ENCODE results near the gene TNRC6B. TPM values are rescaled to one million over a fixed set of nuclear protein-coding genes. Genes with fewer than 3 reads are reported as not detected.

TNRC6B gene, protein sequence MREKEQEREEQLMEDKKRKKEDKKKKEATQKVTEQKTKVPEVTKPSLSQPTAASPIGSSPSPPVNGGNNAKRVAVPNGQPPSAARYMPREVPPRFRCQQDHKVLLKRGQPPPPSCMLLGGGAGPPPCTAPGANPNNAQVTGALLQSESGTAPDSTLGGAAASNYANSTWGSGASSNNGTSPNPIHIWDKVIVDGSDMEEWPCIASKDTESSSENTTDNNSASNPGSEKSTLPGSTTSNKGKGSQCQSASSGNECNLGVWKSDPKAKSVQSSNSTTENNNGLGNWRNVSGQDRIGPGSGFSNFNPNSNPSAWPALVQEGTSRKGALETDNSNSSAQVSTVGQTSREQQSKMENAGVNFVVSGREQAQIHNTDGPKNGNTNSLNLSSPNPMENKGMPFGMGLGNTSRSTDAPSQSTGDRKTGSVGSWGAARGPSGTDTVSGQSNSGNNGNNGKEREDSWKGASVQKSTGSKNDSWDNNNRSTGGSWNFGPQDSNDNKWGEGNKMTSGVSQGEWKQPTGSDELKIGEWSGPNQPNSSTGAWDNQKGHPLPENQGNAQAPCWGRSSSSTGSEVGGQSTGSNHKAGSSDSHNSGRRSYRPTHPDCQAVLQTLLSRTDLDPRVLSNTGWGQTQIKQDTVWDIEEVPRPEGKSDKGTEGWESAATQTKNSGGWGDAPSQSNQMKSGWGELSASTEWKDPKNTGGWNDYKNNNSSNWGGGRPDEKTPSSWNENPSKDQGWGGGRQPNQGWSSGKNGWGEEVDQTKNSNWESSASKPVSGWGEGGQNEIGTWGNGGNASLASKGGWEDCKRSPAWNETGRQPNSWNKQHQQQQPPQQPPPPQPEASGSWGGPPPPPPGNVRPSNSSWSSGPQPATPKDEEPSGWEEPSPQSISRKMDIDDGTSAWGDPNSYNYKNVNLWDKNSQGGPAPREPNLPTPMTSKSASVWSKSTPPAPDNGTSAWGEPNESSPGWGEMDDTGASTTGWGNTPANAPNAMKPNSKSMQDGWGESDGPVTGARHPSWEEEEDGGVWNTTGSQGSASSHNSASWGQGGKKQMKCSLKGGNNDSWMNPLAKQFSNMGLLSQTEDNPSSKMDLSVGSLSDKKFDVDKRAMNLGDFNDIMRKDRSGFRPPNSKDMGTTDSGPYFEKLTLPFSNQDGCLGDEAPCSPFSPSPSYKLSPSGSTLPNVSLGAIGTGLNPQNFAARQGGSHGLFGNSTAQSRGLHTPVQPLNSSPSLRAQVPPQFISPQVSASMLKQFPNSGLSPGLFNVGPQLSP (N-terminal part only)
- total RNA-seq = 10 to 100 TPM; 32.8 to 53.1 (median 39.7) TPM

DNA sequence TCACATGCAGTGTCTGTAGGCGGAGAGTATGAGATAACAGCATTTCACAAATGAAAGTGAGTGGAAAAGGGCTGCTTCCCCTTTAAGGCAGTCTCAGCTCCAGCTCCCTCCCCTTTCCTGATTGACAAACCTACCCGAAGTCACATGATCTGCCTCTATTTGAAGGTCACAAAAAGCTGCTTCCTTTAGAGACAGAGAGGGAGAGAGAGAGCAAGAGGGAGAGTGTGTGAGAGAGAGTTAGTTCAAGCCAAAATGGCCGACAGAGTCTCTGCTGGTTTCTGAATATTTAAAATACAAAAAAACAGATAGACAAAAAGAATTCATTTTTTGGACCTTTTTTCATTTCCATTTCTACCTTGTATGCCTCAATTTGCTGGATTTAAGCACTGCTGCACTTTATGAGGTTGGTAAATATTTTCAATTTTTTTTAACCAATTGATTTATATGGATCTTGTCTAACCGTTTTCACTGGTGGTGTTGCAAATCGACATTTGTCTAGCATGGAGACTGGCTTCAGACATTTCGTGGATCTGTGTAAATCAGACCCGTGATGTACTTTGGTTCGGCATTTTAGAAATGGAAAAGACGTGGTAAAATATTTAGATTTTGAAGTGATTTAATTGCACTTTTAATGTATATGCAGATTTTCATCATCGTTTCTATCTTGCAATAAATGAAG is at the start of gene TNRC6B:
Gene TNRC6B, plus strand, starts transcription at position 188 of the 679 bp plus-strand sequence. Its CDS starts 211 bp downstream, at position 399.
- Histone ChIP-seq H3K4me1 (peaks cover 7 to 26% of the 10 kb centered on the region in 2 donors), H3K9me3 (no peaks in the 10 kb centered on the region), H3K4me3 (peak within 1 kb of the TSS; percentile 52 to 62 (median 53)), H3K27me3 (no peaks in the 10 kb centered on the region), H3K27ac (peak within 1 kb of the TSS; percentile 72 to 73), H3K36me3 (no peaks in the 10 kb centered on the region)
- TF ChIP-seq POLR2AphosphoS5 (IDR thresholded peaks at IDR 0.05) (peak; percentile 58 to 94 (median 94)), POLR2A (IDR thresholded peaks at IDR 0.05) (peak; percentile 78)
- TF ChIP-seq, protein P1, sequence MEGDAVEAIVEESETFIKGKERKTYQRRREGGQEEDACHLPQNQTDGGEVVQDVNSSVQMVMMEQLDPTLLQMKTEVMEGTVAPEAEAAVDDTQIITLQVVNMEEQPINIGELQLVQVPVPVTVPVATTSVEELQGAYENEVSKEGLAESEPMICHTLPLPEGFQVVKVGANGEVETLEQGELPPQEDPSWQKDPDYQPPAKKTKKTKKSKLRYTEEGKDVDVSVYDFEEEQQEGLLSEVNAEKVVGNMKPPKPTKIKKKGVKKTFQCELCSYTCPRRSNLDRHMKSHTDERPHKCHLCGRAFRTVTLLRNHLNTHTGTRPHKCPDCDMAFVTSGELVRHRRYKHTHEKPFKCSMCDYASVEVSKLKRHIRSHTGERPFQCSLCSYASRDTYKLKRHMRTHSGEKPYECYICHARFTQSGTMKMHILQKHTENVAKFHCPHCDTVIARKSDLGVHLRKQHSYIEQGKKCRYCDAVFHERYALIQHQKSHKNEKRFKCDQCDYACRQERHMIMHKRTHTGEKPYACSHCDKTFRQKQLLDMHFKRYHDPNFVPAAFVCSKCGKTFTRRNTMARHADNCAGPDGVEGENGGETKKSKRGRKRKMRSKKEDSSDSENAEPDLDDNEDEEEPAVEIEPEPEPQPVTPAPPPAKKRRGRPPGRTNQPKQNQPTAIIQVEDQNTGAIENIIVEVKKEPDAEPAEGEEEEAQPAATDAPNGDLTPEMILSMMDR (IDR thresholded peaks at IDR 0.05) = no peak
- peak in 1 of 2 donors; percentile 83 for DNase-seq (ENCODE audit: low spot score in 2 of 2)
- intact Hi-C loops (cut with DNase I; ENCODE audit: low total_unique reads) = no loop called here

DNA sequence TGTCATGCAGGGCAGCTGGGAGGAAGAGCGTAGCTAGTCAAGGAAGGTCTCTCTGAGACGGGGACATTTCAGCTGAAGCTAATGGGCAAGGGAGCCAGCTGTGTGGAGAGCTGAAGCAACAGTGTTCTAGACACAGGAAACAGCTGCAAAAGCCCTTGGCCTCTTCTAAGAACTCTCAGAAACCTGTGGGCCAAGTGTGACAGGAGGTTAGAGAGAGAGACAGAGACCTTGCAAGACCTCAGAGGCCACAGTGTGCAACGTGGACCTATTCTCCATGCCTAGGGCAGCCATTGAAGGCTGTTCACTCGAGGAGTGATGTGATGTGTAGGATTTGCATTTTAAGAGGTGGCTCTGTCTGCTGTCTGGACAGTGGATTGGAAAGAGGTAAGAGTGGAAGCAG is 48.7 kb upstream of the TNRC6B start:
- no peak for DNase-seq (ENCODE audit: low spot score in 2 of 2)
- Histone ChIP-seq H3K9me3 (no peaks in the 10 kb centered on the region), H3K4me3 (no peak overlapping the region), H3K36me3 (no peaks in the 10 kb centered on the region), H3K27me3 (no peaks in the 10 kb centered on the region), H3K4me1 (no peaks in the 10 kb centered on the region), H3K27ac (no peak overlapping the region)
- no peak for TF ChIP-seq POLR2A (IDR thresholded peaks at IDR 0.05)
- TF ChIP-seq, protein P1 (IDR thresholded peaks at IDR 0.05) = no peak
- no peak for TF ChIP-seq POLR2AphosphoS5 (IDR thresholded peaks at IDR 0.05)
- intact Hi-C loops (cut with DNase I; ENCODE audit: low total_unique reads) = no loop called here

DNA sequence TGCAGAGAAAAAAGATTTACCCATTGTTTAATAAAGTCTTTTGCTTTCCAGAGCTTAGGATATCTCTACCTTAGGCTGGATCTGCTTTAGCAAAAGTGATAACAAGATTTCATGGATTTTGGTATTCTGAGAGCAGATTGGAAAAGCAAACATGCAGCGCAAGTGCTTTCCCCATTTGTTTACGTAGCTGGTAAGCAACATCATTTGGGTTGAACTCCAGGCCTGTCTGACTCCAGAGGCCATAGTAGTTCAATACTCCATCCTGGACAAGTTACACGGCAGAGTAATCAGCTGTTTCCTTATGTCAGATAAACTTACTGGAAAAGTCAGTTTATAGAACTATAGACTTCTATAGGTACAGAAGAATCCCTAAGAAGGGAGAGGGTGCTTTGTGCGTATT is 40.6 kb upstream of the TNRC6B start:
- DNase-seq (ENCODE audit: low spot score in 2 of 2) = no peak
- Histone ChIP-seq H3K27ac (no peak overlapping the region), H3K27me3 (no peaks in the 10 kb centered on the region), H3K36me3 (no peaks in the 10 kb centered on the region), H3K4me3 (no peak overlapping the region), H3K9me3 (no peaks in the 10 kb centered on the region), H3K4me1 (no peaks in the 10 kb centered on the region)
- TF ChIP-seq POLR2A (IDR thresholded peaks at IDR 0.05) (no peak), POLR2AphosphoS5 (IDR thresholded peaks at IDR 0.05) (no peak)
- TF ChIP-seq, protein P1 (IDR thresholded peaks at IDR 0.05) = no peak
- intact Hi-C loops (cut with DNase I; ENCODE audit: low total_unique reads) = no loop called here

DNA sequence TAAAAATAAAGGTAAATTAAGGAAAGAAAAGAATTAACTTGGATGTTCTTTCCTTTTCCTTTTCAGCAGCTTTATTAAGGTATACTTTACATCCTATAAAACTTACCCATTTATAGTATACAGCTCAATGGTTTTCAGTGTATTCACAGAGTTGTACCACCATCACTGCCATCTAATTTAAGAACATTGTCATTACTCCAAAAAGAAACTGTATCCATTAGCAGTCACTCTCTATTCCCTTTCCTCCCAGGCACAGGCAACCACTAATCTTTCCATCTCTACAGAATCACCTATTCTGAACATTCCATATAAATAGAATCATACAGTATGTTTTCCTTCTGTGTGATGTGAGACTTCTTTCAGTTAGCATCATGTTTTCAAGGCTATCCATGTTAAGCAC is 38.9 kb upstream of the TNRC6B start:
- Histone ChIP-seq H3K27ac (no peak overlapping the region), H3K4me1 (no peaks in the 10 kb centered on the region), H3K36me3 (no peaks in the 10 kb centered on the region), H3K9me3 (no peaks in the 10 kb centered on the region), H3K27me3 (no peaks in the 10 kb centered on the region), H3K4me3 (no peak overlapping the region)
- intact Hi-C loops (cut with DNase I; ENCODE audit: low total_unique reads) = no loop called here
- no peak for DNase-seq (ENCODE audit: low spot score in 2 of 2)
- no peak for TF ChIP-seq POLR2A (IDR thresholded peaks at IDR 0.05)
- TF ChIP-seq POLR2AphosphoS5 (IDR thresholded peaks at IDR 0.05) = no peak
- TF ChIP-seq, protein P1 (IDR thresholded peaks at IDR 0.05) = no peak

Measured in breast epithelium (tissue), 4 donors.